A549 treated with Hydrocortisone at 1 μM for 4 hours (cell line): Measurements from ENCODE around the gene PCDHGA3. TPM values are rescaled to one million over a fixed set of nuclear protein-coding genes. Genes with fewer than 3 reads are reported as not detected.

Experiments
- total RNA-seq: library from RNA; stranded (reverse); fragments of 200-300 nt; extraction: Qiagen RNA extraction; gene quantifications from 5 replicates; pipeline ENCODE4 v1.2.3, GENCODE V29; 2022

The PCDHGA3 gene
- total RNA-seq, 1 experiment from 2014 or later, result not detected

Other genes with a start within 250 kb of the PCDHGA3 start
- gene PCDHB2, start 249.2 kb upstream of the PCDHGA3 start, total RNA-seq, result 3.1 to 3.9 TPM (median 3.4 TPM) in 5 replicates
- gene PCDHB3, start 243.4 kb upstream of the PCDHGA3 start, total RNA-seq, result 0.03 to 0.07 TPM in 2 of 5 replicates, not detected in the others
- 0.06 to 0.10 TPM (median 0.07 TPM) in 3 of 5 replicates, not detected in the others for gene PCDHB4, start 222.0 kb upstream of the PCDHGA3 start, total RNA-seq
- 1.1 to 1.8 TPM (median 1.6 TPM) in 5 replicates for gene PCDHB5, start 208.6 kb upstream of the PCDHGA3 start, total RNA-seq
- gene PCDHB6, start 193.8 kb upstream of the PCDHGA3 start, total RNA-seq, result 0.84 to 1.1 TPM (median 1.0 TPM) in 5 replicates
- not detected in 5 replicates for gene PCDHB7, start 171.2 kb upstream of the PCDHGA3 start, total RNA-seq
- 0.13 to 0.36 TPM (median 0.30 TPM) in 5 replicates for gene PCDHB8, start 166.0 kb upstream of the PCDHGA3 start, total RNA-seq
- gene PCDHB16, start 161.4 kb upstream of the PCDHGA3 start, total RNA-seq, result 0.05 to 0.08 TPM (median 0.05 TPM) in 4 of 5 replicates, not detected in the other
- 0.03 TPM in 1 of 5 replicates, not detected in the others for gene PCDHB9, start 156.7 kb upstream of the PCDHGA3 start, total RNA-seq
- gene PCDHB10, start 151.5 kb upstream of the PCDHGA3 start, total RNA-seq, result 0.03 to 0.06 TPM (median 0.05 TPM) in 3 of 5 replicates, not detected in the others
- 0.03 to 0.08 TPM (median 0.06 TPM) in 5 replicates for gene PCDHB11, start 144.2 kb upstream of the PCDHGA3 start, total RNA-seq
- gene PCDHB12, start 135.1 kb upstream of the PCDHGA3 start, total RNA-seq, result 0.06 TPM in 1 of 5 replicates, not detected in the others
- gene PCDHB13, start 129.9 kb upstream of the PCDHGA3 start, total RNA-seq, result 0.06 to 0.09 TPM (median 0.09 TPM) in 4 of 5 replicates, not detected in the other
- gene PCDHB14, start 120.5 kb upstream of the PCDHGA3 start, total RNA-seq, result 0.06 to 0.10 TPM (median 0.08 TPM) in 5 replicates
- 0.03 to 0.14 TPM (median 0.06 TPM) in 5 replicates for gene PCDHB15, start 98.4 kb upstream of the PCDHGA3 start, total RNA-seq
- gene SLC25A2, start 39.8 kb upstream of the PCDHGA3 start, total RNA-seq, result not detected in 5 replicates
- gene TAF7, start 23.0 kb upstream of the PCDHGA3 start, total RNA-seq, result 60.4 to 85.3 TPM (median 69.6 TPM) in 5 replicates
- gene PCDHGA1, start 13.3 kb upstream of the PCDHGA3 start, total RNA-seq, result 0.22 to 0.38 TPM (median 0.31 TPM) in 5 replicates
- 0.54 to 0.91 TPM (median 0.62 TPM) in 5 replicates for gene PCDHGA2, start 5.1 kb upstream of the PCDHGA3 start, total RNA-seq
- 1.3 to 2.2 TPM (median 1.6 TPM) in 5 replicates for gene PCDHGB1, start 6.3 kb downstream of the PCDHGA3 start, total RNA-seq
- 0.06 to 0.16 TPM (median 0.12 TPM) in 4 of 5 replicates, not detected in the other for gene PCDHGA4, start 11.2 kb downstream of the PCDHGA3 start, total RNA-seq
- 0.05 to 0.13 TPM (median 0.11 TPM) in 4 of 5 replicates, not detected in the other for gene PCDHGB2, start 16.2 kb downstream of the PCDHGA3 start, total RNA-seq
- gene PCDHGA5, start 20.3 kb downstream of the PCDHGA3 start, total RNA-seq, result 0.10 to 0.23 TPM (median 0.13 TPM) in 5 replicates
- 0.20 to 0.25 TPM (median 0.21 TPM) in 5 replicates for gene PCDHGB3, start 26.4 kb downstream of the PCDHGA3 start, total RNA-seq
- 0.14 to 0.26 TPM (median 0.20 TPM) in 5 replicates for gene PCDHGA6, start 30.1 kb downstream of the PCDHGA3 start, total RNA-seq
- 0.57 to 1.2 TPM (median 0.76 TPM) in 5 replicates for gene PCDHGA7, start 38.9 kb downstream of the PCDHGA3 start, total RNA-seq
- 0.56 to 1.1 TPM (median 0.85 TPM) in 5 replicates for gene PCDHGB4, start 43.9 kb downstream of the PCDHGA3 start, total RNA-seq
- 0.02 to 0.05 TPM (median 0.05 TPM) in 3 of 5 replicates, not detected in the others for gene PCDHGA8, start 48.8 kb downstream of the PCDHGA3 start, total RNA-seq
- gene PCDHGB5, start 54.1 kb downstream of the PCDHGA3 start, total RNA-seq, result 2.0 to 2.6 TPM (median 2.3 TPM) in 5 replicates
- 0.05 to 0.07 TPM (median 0.07 TPM) in 4 of 5 replicates, not detected in the other for gene PCDHGA9, start 58.9 kb downstream of the PCDHGA3 start, total RNA-seq
- 0.05 to 0.18 TPM (median 0.10 TPM) in 5 replicates for gene PCDHGB6, start 64.2 kb downstream of the PCDHGA3 start, total RNA-seq
- 0.02 to 0.03 TPM (median 0.02 TPM) in 3 of 5 replicates, not detected in the others for gene PCDHGA10, start 69.2 kb downstream of the PCDHGA3 start, total RNA-seq
- gene PCDHGB7, start 73.8 kb downstream of the PCDHGA3 start, total RNA-seq, result 0.02 to 0.08 TPM (median 0.07 TPM) in 5 replicates
- gene PCDHGA11, start 77.2 kb downstream of the PCDHGA3 start, total RNA-seq, result 0.02 to 0.06 TPM (median 0.02 TPM) in 3 of 5 replicates, not detected in the others
- 0.03 TPM in 2 of 5 replicates, not detected in the others for gene PCDHGA12, start 86.7 kb downstream of the PCDHGA3 start, total RNA-seq
- 5.3 to 6.9 TPM (median 6.2 TPM) in 5 replicates for gene PCDHGC3, start 132.1 kb downstream of the PCDHGA3 start, total RNA-seq
- not detected in 5 replicates for gene PCDHGC4, start 141.2 kb downstream of the PCDHGA3 start, total RNA-seq
- gene PCDHGC5, start 145.3 kb downstream of the PCDHGA3 start, total RNA-seq, result 0.02 TPM in 1 of 5 replicates, not detected in the others